ENCODE results near the gene CLPTM1. TPM values are rescaled to one million over a fixed set of nuclear protein-coding genes. Genes with fewer than 3 reads are reported as not detected.

CLPTM1 gene
- total RNA-seq, 1 experiment from 2014 or later: 82.0 TPM

GRCh38 chr19:44949550-44949949 is 5.6 kb upstream of the CLPTM1 start:
- Histone ChIP-seq H3K27ac (ENCODE audit: insufficient read length, low read depth, low read length) (no peak overlapping the region), H4K8ac (replicated peaks; ENCODE audit: insufficient read length, low read depth, low read length) (no peak overlapping the region), H2BK5ac (ENCODE audit: insufficient read length, low read length) (no peak overlapping the region), H3K4me1 (ENCODE audit: insufficient read depth, low read length) (no peaks in the 10 kb centered on the region), H2BK120ac (ENCODE audit: low read depth, low read length, poor library complexity, severe bottlenecking) (no peak overlapping the region), H3K9ac (ENCODE audit: extremely low read depth, insufficient read length, low read length) (no peak overlapping the region), H3K79me1 (ENCODE audit: insufficient read depth, low read depth, low read length, poor library complexity, severe bottlenecking) (no peaks in the 10 kb centered on the region), H2AFZ (ENCODE audit: low read length) (no peak overlapping the region), H3K27me3 (ENCODE audit: insufficient read depth, low read length) (no peaks in the 10 kb centered on the region), H3T11ph (ENCODE audit: low read length) (no peak overlapping the region), H4K5ac (ENCODE audit: insufficient read length, low read depth, low read length) (no peak overlapping the region), H3K23ac (ENCODE audit: insufficient read length, low read depth, low read length) (no peak overlapping the region), H2BK15ac (ENCODE audit: low read depth, low read length) (no peak overlapping the region), H3K79me2 (ENCODE audit: insufficient read depth, low read length) (no peaks in the 10 kb centered on the region), H3K14ac (ENCODE audit: insufficient read depth, low read length) (no peak overlapping the region), H4K20me1 (ENCODE audit: control insufficient read depth, insufficient read depth, insufficient read length) (no peaks in the 10 kb centered on the region), H4K91ac (ENCODE audit: insufficient read length, low read depth, low read length) (no peak overlapping the region), H3K23me2 (ENCODE audit: insufficient read length, low read depth, low read length, poor library complexity, severe bottlenecking) (peaks cover 6% of the 10 kb centered on the region), H3K4ac (ENCODE audit: low read depth, low read length) (no peak overlapping the region), H3K56ac (ENCODE audit: insufficient read length, low read depth, low read length) (no peak overlapping the region), H2BK20ac (ENCODE audit: low read depth, low read length, poor library complexity, severe bottlenecking) (no peak overlapping the region), H3K18ac (ENCODE audit: insufficient read length, low read depth, low read length) (no peak overlapping the region), H3K9me3 (ENCODE audit: control insufficient read depth, low read depth, low read length) (no peaks in the 10 kb centered on the region), H2BK12ac (ENCODE audit: insufficient read length, low read depth, low read length) (no peak overlapping the region), H2AK5ac (ENCODE audit: insufficient read length, low read length) (no peak overlapping the region), H3K4me2 (ENCODE audit: insufficient read depth, insufficient read length, low read length) (no peak overlapping the region)
- WGBS (ENCODE audit: extremely low coverage, insufficient read length, low lambda C conversion rate): no CpG with 5 or more reads among the region's 9 CpGs
- H3K27me3 Mint-ChIP-seq (ENCODE audit: low read depth): peaks cover under 1% of the 10 kb centered on the region; the same call in 1 of the 2 replicates
- DNase-seq: no peak
- H3K27ac Mint-ChIP-seq: no peak overlapping the region
- H3K4me3 Mint-ChIP-seq: no peak overlapping the region
- H3K36me3 Mint-ChIP-seq (ENCODE audit: insufficient read depth in 1 of 3, low read depth in 3 of 3): peaks cover 0 to 9% (median 5%) of the 10 kb centered on the region in 3 experiments; a peak in 5 of 7 replicates
- no peak for TF ChIP-seq CTCF (conservative IDR thresholded peaks at IDR 0.05)
- peaks cover 3 to 9% of the 10 kb centered on the region in 2 experiments; a peak in 3 of 4 replicates for H3K4me1 Mint-ChIP-seq
- no peaks in the 10 kb centered on the region for H3K9me3 Mint-ChIP-seq
